Body of pancreas (tissue), 4 donors: ENCODE measurements around the gene KIAA1217. TPM values are rescaled to one million over a fixed set of nuclear protein-coding genes. Genes with fewer than 3 reads are reported as not detected.

Experiments used
- ATAC-seq: fragments of 150-250 bp; one replicate; pipeline ENCODE4 v1.9.1; 2016
- DNase-seq, 4 donors: peaks; one replicate each; pipeline ENCODE4 v3.0.0-alpha.2; 2019
- H3K27ac ChIP-seq, 4 donors: fragments of 200-600 bp; sonication (generic); 1 replicate in 3 of 4; 2 replicates in 1 of 4; pipeline versions ENCODE4 v1.5.1 to v1.6.1; 2016 to 2019; ENCODE audit warnings: mild to moderate bottlenecking in 1 of 4, mixed read lengths in 1 of 4, moderate library complexity in 1 of 4
- H3K27me3 ChIP-seq, 2 donors: fragments of 200-600 bp; sonication (generic); one replicate each; pipeline ENCODE4 v1.6.0; 2016; ENCODE audit warnings: mild to moderate bottlenecking in 1 of 2
- H3K36me3 ChIP-seq, 2 donors: fragments of 200-600 bp; sonication (generic); replicated peaks in 1 of 2; 2 replicates each; pipeline ENCODE4 v1.5.1; 2016; ENCODE audit warnings: low read depth in 2 of 2; ENCODE audit not compliant: insufficient read depth in 1 of 2
- H3K4me1 ChIP-seq: fragments of 200-600 bp; sonication (generic); one replicate; pipeline ENCODE4 v1.6.0; 2016
- H3K4me3 ChIP-seq, 2 donors: fragments of 200-600 bp; sonication (generic); 1 replicate in 1 of 2; 2 replicates in 1 of 2; pipeline ENCODE4 v1.5.1; 2016 to 2019
- H3K9me3 ChIP-seq, 3 donors: fragments of 200-600 bp; sonication (generic); 1 replicate in 2 of 3; 2 replicates in 1 of 3; pipeline ENCODE4 v1.5.1; 2016
- CTCF ChIP-seq, 7 experiments: fragments of 450-650 bp in 4 of 7; fragments of 200-600 bp in 3 of 7; sonication (generic) in 3 of 7; IDR thresholded peaks; one replicate each; pipeline ENCODE4 v1.5.1; 2016 to 2019; ENCODE audit warnings: antibody characterized with exemption in 7 of 7
- POLR2A ChIP-seq, 3 donors: fragments of 450-650 bp; IDR thresholded peaks; one replicate each; pipeline ENCODE4 v1.6.1; 2016; ENCODE audit warnings: antibody characterized with exemption in 3 of 3, mild to moderate bottlenecking in 2 of 3
- WGBS, 2 donors: methylation state at CpG; one replicate each; pipeline ENCODE4 v1.1.5; 2017; 5-methylcytosine and 5-hydroxymethylcytosine counted together
- intact Hi-C: fragments of 100-400 bp; cut with DNase I; formaldehyde crosslinking; loops from one replicate; pipeline ENCODE4 v1.15.1; 2023
- total RNA-seq, 2 donors: library from RNA; depleted of rRNA; stranded (reverse); fragments of >200 nt; gene quantifications; one replicate each; pipeline ENCODE4 v1.1.0, GENCODE V29; 2016

Gene KIAA1217
- total RNA-seq, 2 donors from 2014 or later, result 25.9 to 36.9 TPM

- Histone ChIP-seq H3K4me3 (no peak overlapping the region), H3K27me3 (no peaks in the 10 kb centered on the region), H3K36me3 (peaks cover 0 to under 1% of the 10 kb centered on the region in 2 donors), H3K9me3 (no peaks in the 10 kb centered on the region), H3K27ac (no peak overlapping the region), H3K4me1 (peaks cover 3% of the 10 kb centered on the region)
- DNase-seq (no peak), ATAC-seq (no peak)
- no peak for TF ChIP-seq POLR2A (IDR thresholded peaks at IDR 0.05)
- TF ChIP-seq CTCF (IDR thresholded peaks at IDR 0.05), result no peak
- intact Hi-C loops, result no loop called here
- WGBS, 2 donors, result 58 to 77% methylated on average over 2 of the region's 2 CpGs
Observed at GRCh38 chr10:24551161-24551560, 342.2 kb downstream of the KIAA1217 start.

- WGBS, 2 donors, result 46 to 67% methylated on average over 17 to 22 of the region's 22 CpGs
- Histone ChIP-seq H3K4me1 (peaks cover 3% of the 10 kb centered on the region), H3K9me3 (no peaks in the 10 kb centered on the region), H3K36me3 (no peaks in the 10 kb centered on the region), H3K4me3 (no peak overlapping the region), H3K27me3 (no peaks in the 10 kb centered on the region), H3K27ac (no peak overlapping the region)
- TF ChIP-seq POLR2A (IDR thresholded peaks at IDR 0.05), result no peak
- TF ChIP-seq CTCF (IDR thresholded peaks at IDR 0.05), result peak in 4 of 7 experiments; percentile 17 to 48 (median 32)
- ATAC-seq (peak; percentile 72), DNase-seq (peak; percentile 69 to 77 (median 73))
- intact Hi-C loops, result no loop called here
Observed at GRCh38 chr10:24552346-24553016, 343.5 kb downstream of the KIAA1217 start.

- Histone ChIP-seq H3K4me1 (peaks cover 3% of the 10 kb centered on the region), H3K9me3 (no peaks in the 10 kb centered on the region), H3K27ac (no peak overlapping the region), H3K27me3 (no peaks in the 10 kb centered on the region), H3K4me3 (no peak overlapping the region), H3K36me3 (no peaks in the 10 kb centered on the region)
- DNase-seq, result no peak
- no peak for ATAC-seq
- TF ChIP-seq POLR2A (IDR thresholded peaks at IDR 0.05), result no peak
- WGBS, 2 donors, result 65 to 73% methylated on average over 7 to 10 of the region's 10 CpGs
- intact Hi-C loops, result no loop called here
Observed at GRCh38 chr10:24553051-24553612, 344.2 kb downstream of the KIAA1217 start.

GRCh38 chr10:24554036-24554435 lies 345.1 kb downstream of the KIAA1217 start:
- Histone ChIP-seq H3K27me3 (no peaks in the 10 kb centered on the region), H3K9me3 (no peaks in the 10 kb centered on the region), H3K27ac (no peak overlapping the region), H3K4me3 (no peak overlapping the region), H3K4me1 (peaks cover 3% of the 10 kb centered on the region), H3K36me3 (no peaks in the 10 kb centered on the region)
- intact Hi-C loops, result no loop called here
- no peak for ATAC-seq
- TF ChIP-seq CTCF (IDR thresholded peaks at IDR 0.05) (no peak), POLR2A (IDR thresholded peaks at IDR 0.05) (no peak)
- no peak for DNase-seq
- WGBS, 2 donors, result 63 to 70% methylated on average over 6 to 7 of the region's 7 CpGs

GRCh38 chr10:24556126-24556749 lies 347.3 kb downstream of the KIAA1217 start:
- intact Hi-C loops, result no loop called here
- DNase-seq (no peak), ATAC-seq (no peak)
- Histone ChIP-seq H3K4me3 (no peak overlapping the region), H3K36me3 (no peaks in the 10 kb centered on the region), H3K9me3 (no peaks in the 10 kb centered on the region), H3K27me3 (no peaks in the 10 kb centered on the region), H3K4me1 (peaks cover 3% of the 10 kb centered on the region), H3K27ac (no peak overlapping the region)
- 77 to 84% methylated on average over 4 of the region's 4 CpGs for WGBS, 2 donors
- no peak for TF ChIP-seq CTCF (IDR thresholded peaks at IDR 0.05)
- TF ChIP-seq POLR2A (IDR thresholded peaks at IDR 0.05), result no peak
